ENCODE measurements around the gene KRT3.

Gene KRT3

GRCh38 chr12:52813203-52813819 is 17.4 kb upstream of the KRT3 start:
- no peak for DNase-seq

DNA sequence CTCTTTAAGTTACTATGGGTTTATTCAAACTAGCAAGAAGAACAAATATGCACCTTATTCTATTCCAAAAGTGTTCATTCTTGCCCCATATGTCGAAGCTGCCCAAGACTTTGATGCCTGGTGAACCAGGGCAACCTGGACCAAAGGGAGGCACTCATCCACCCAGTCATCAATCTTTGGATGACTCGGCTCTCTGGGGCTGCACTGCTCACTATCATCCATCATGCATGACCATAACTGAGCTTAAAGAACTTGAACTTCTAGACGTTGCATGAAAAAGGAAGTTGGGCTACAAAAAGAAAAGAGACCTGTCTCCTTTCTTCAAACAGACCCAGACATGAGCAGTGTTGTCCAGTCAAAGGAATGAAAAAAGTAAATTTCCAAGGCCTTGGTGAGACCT is 16.8 kb upstream of the KRT3 start:
- DNase-seq = no peak

DNA sequence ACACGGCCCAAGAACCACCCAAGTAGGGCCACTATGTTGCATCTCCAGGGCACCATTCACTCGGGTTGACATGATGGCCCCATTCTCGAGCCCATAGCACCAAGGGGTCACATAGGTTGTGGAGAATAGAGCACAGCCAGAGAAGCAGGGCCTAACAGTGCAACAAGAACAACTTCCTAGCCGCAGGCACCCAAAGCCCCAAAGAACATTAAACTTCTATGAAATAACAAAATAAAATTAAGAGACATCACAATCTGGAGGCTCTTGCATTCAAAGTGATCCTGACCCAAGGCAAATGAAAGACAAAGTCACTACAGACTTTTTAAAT is 16.1 kb upstream of the KRT3 start:
- DNase-seq = no peak

DNA sequence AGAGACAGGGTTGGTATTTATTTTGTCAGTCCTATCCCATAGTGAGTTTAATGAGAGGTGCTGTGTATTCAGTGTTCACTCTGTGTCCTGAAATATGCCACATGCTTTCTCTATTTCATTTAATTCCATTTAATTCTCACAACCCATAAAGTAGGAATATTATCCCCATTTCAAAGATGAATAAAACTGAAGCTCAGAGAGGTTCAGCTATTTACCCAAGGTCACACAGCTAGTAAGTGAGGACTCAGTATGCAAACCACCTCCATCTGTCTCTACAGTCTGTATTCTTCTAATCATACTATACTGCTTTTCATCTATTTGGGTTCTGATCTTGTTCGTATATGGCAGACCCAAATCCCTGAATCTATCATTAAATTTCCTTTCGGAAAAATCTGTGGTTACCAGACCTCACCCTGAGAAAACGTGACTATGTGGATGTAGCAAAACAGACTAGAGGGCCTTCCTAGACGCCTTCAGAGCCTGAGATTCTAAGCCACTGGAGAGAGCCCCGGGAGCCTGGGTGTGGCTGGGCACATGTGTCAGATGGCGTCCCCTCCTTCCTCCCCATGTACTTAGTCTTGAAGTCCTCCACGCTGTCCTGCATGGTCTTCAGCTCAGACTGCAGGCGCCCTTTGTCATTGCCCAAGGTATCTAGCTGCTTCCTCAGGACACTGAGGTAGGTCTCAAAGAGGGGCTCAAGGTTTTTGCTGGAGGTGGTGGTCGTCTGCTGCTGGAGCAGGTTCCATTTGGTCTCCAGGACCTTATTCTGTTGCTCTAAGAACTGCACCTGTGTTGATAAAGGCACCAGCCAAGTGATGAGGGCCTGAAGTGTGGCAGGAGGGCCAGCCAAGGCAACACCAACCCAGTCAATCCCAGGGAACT is 15.5 kb upstream of the KRT3 start:
- no peak for DNase-seq

GRCh38 chr12:52810554-52810953 is 14.6 kb upstream of the KRT3 start:
- DNase-seq = no peak

DNA sequence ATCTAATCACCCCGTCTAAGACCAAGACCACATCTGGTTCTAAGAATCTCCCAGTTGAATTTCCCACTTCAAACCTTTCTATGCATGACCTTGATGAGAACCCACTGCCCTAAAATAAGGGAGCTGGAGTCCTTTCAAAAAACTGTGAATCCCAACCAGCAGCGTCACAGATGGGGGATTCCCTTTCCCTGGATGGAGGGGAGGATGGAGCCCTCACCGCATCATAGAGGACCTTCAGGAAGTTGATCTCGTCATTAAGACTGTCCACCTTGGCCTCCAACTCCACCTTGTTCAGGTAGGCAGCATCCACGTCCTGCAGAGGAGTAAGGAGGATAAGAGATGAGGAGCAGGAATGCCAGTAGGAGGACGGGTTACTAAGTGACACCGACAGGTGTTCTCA is 13.2 kb upstream of the KRT3 start:
- no peak for DNase-seq

- no peak for DNase-seq
These were observed 12.8 kb upstream of the KRT3 start for GRCh38 chr12:52808573-52809160.

GRCh38 chr12:52807544-52808470 is 11.9 kb upstream of the KRT3 start:
- no peak for DNase-seq

GRCh38 chr12:52806821-52807543 is 11.1 kb upstream of the KRT3 start:
- DNase-seq = no peak

DNA sequence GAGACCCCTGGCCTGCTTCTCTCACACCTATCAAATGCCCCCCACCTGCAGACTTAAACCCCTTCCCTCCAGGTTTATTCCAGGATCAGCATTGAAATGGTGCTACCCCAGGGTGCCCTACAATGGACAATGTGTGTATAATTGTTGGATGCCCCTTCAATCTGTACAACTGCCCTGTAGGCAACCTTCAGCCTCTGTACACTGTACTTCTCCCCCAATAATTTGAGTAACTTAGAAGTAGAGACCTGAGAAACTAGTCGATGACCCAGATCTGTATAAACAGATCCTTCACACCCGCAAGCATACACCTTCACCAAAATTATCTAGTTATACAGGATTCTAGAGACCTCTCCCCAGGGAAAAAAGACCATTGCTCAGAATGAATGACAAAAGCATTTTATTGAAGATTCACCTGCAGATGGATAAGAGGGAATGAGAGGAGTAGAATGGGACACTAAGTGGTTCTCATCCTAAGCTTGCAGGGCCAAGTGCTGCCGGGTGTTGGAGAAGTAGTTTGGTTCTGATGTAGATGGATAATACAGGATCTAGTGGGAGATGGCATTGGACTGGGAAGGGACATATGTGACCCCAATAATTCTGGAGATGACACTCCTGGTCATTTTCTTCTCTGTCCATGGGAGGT is 10.4 kb upstream of the KRT3 start:
- no peak for DNase-seq

DNA sequence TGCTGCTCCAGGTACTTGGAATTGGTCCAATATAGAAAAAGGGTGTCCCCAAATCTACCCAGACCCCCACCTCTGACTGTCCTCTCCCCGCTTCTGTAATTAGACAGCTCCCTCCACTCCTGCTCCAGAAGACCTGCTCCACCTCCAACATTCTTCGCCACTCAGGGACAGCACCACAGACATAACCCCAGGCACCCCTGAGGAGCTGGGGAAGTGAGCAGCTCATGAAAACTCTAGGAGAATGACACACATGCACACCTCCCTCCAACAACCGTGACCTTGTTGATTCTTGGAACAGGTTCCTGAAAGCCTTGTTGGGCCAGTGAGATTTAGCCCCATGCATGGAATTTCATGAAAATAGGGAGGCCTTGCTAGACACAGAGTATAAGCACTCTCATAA is 9.8 kb upstream of the KRT3 start:
- no peak for DNase-seq

DNA sequence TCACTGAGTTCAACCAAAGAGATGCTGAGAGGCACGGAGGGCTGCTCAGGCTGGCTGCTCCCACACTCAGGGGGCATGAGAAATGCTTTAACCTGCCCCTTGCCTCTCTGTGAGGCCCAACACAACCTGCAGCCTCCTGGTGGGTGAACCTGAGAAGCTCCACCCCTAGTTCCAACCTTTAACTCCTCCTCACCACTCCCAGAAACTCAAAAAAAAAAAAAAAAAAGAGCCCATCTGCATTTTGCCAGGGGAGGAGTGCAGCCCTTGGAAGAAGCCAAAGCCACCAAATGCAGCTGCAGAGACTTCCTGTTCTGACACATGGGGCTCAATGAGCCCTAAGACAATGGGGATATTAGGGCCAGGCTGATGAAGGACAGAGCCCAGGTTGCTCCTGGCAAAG is 9.1 kb upstream of the KRT3 start:
- peak; percentile 62 for DNase-seq

GRCh38 chr12:52802442-52802841 is 6.5 kb upstream of the KRT3 start:
- no peak for DNase-seq

GRCh38 chr12:52801773-52802172 is 5.9 kb upstream of the KRT3 start:
- DNase-seq = no peak

- DNase-seq = no peak
These were observed 4.5 kb upstream of the KRT3 start for GRCh38 chr12:52800259-52800917.

GRCh38 chr12:52799505-52800211 is 3.7 kb upstream of the KRT3 start:
- DNase-seq = no peak

- DNase-seq = no peak
These were observed 3.0 kb upstream of the KRT3 start for GRCh38 chr12:52798671-52799504.

DNA sequence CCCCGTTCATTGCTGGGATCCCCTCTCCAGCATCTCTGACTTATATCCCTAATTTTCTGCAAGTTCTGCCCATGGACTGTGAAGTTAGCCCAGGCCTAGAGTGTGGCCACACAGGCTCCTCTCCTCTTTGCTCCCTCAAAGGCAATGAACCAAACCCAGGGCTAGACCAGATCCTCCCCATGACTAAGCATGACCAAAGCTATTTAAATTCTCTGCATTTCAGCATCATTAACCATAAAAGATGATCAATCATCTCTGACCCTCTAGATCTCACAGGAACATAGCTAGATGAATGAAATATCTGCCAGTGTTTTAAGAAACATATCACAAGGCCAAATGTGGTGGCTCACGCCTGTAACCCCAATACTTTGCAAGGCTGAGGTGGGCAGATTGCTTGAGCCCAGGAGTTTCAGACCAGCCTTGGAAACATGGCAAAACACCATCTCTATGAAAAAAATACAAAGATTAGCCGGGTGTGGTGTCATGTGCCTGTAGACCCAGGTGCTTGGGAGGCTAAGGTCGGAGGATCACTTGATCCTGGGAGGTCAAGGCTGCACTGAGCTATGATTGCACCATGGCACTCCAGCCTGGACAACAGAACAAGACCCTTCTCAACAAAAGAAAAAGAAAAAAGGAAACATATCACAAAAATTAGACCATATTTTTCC is 2.2 kb upstream of the KRT3 start:
- no peak for DNase-seq

DNA sequence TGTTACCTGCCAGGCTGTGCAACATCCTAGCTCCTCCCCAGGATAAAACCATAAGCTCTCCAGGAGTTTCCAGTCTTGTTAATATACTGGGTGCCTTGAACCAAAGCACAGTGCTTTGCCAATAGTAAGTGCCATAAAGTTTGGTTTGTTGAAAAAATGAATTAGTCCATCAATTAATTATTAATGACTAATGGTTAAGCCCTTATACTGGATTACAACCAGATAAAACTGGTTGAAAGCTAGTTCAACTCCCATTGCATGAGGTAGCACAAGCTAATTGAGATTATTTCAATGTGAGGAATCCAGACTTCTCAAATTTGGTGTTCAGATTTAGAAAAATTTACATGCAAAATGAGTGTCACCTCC is 1.6 kb upstream of the KRT3 start:
- no peak for DNase-seq
